Keratinocyte (primary cell): ENCODE results near the gene OPRD1. TPM values are rescaled to one million over a fixed set of nuclear protein-coding genes. Genes with fewer than 3 reads are reported as not detected.

Source experiments
- DNase-seq: peaks from one replicate; pipeline ENCODE4 v3.0.0-alpha.2; 2011; ENCODE audit warnings: low read depth, missing footprints, low spot score
- FAIRE-seq: peaks from 2 replicates; lab custom pipeline; 2011; peaks lifted over from hg19 to GRCh38; lab: Jason Lieb, UNC
- H2AFZ ChIP-seq: 2 replicates; pipeline ENCODE4 v1.6.0; 2012; ENCODE audit warnings: low read length, control low read depth, inconsistent platforms; ENCODE audit not compliant: control insufficient read depth
- H3K27ac ChIP-seq: 2 replicates; pipeline ENCODE4 v1.5.1; 2011; ENCODE audit warnings: low read length; ENCODE audit not compliant: control insufficient read depth, insufficient read depth
- H3K27me3 ChIP-seq: 3 replicates; pipeline ENCODE4 v1.6.0; 2011; ENCODE audit warnings: low read length; ENCODE audit not compliant: control insufficient read depth, insufficient read depth; ENCODE audit errors: extremely low read depth
- H3K36me3 ChIP-seq, 2 experiments: 2 replicates in 1 of 2; 3 replicates in 1 of 2; pipeline ENCODE4 v1.5.1; 2011; ENCODE audit warnings: low read length in 2 of 2, mild to moderate bottlenecking in 1 of 2; ENCODE audit not compliant: control insufficient read depth in 2 of 2, insufficient read depth in 2 of 2; ENCODE audit errors: extremely low read depth in 1 of 2
- H3K4me1 ChIP-seq: 3 replicates; pipeline ENCODE4 v1.5.1; 2011; ENCODE audit warnings: low read length; ENCODE audit not compliant: control insufficient read depth, insufficient read depth; ENCODE audit errors: extremely low read depth
- H3K4me2 ChIP-seq: 3 replicates; pipeline ENCODE4 v1.6.0; 2011; ENCODE audit warnings: low read depth, low read length; ENCODE audit not compliant: control insufficient read depth, insufficient read depth; ENCODE audit errors: extremely low read depth
- H3K4me3 ChIP-seq, 3 experiments: fragments of 200-600 bp in 1 of 3; sonication (generic) in 1 of 3; 2 replicates in 2 of 3; 3 replicates in 1 of 3; pipeline ENCODE4 v1.5.1; 2011 to 2016; ENCODE audit warnings: low read length in 3 of 3, mild to moderate bottlenecking in 3 of 3, control low read depth in 2 of 3, inconsistent platforms in 1 of 3, low read depth in 1 of 3, mixed read lengths in 1 of 3, mixed run types in 1 of 3, moderate library complexity in 1 of 3; ENCODE audit not compliant: control insufficient read depth in 2 of 3, insufficient read depth in 2 of 3; ENCODE audit errors: extremely low read depth in 1 of 3
- H3K79me2 ChIP-seq: 2 replicates; pipeline ENCODE4 v1.6.0; 2012; ENCODE audit warnings: low read length; ENCODE audit not compliant: control insufficient read depth, insufficient read depth
- H3K9ac ChIP-seq: 3 replicates; pipeline ENCODE4 v1.6.0; 2011; ENCODE audit warnings: low read length; ENCODE audit not compliant: control insufficient read depth, insufficient read depth; ENCODE audit errors: extremely low read depth
- H3K9me1 ChIP-seq: 3 replicates; pipeline ENCODE4 v1.6.0; 2011; ENCODE audit warnings: low read length; ENCODE audit not compliant: control insufficient read depth, insufficient read depth; ENCODE audit errors: extremely low read depth
- H3K9me3 ChIP-seq: 2 replicates; pipeline ENCODE4 v1.5.1; 2012; ENCODE audit warnings: low read depth, low read length; ENCODE audit not compliant: control insufficient read depth
- H4K20me1 ChIP-seq: 3 replicates; pipeline ENCODE4 v1.6.0; 2011; ENCODE audit warnings: low read length; ENCODE audit not compliant: control insufficient read depth, insufficient read depth; ENCODE audit errors: extremely low read depth
- EZH2 ChIP-seq: IDR thresholded peaks from one replicate; pipeline ENCODE4 v1.6.1; 2012; ENCODE audit warnings: inconsistent platforms, mild to moderate bottlenecking, low read length, moderate library complexity
- dilution Hi-C: fragments of 300-500 bp; cut with MboI; formaldehyde crosslinking; loops from one replicate; pipeline ENCODE4 v1.7.0; 2020; ENCODE audit warnings: low sequenced_read_pairs; ENCODE audit not compliant: extremely low pct_ligation_motif_present
- polyA plus RNA-seq, 5 experiments: library from polyadenylated mRNA; depleted of rRNA in 3 of 5; stranded (reverse) in 3 of 5; stranded (forward) in 1 of 5; unstranded in 1 of 5; fragments of >200 nt; gene quantifications; 1 replicate in 1 of 5; 2 replicates in 3 of 5; 3 replicates in 1 of 5; pipeline versions ENCODE4 v1.2.1 to v1.2.3, GENCODE V29; 2011 to 2012; ENCODE audit warnings: missing spikeins in 2 of 5, low read depth in 1 of 5, low replicate concordance in 1 of 5
- TF ChIP-seq, protein P1 (sequence below), 3 experiments: IDR thresholded peaks in 1 of 3; conservative IDR thresholded peaks in 1 of 3; optimal IDR thresholded peaks in 1 of 3; 2 replicates in 2 of 3; 3 replicates in 1 of 3; pipeline versions ENCODE3 to v1.5.1; 2011; ENCODE audit warnings: low read length in 3 of 3, mild to moderate bottlenecking in 3 of 3, moderate library complexity in 2 of 3, control low read depth in 1 of 3, inconsistent platforms in 1 of 3; ENCODE audit not compliant: insufficient read depth in 2 of 3; ENCODE audit errors: extremely low read depth in 1 of 3

The OPRD1 gene
- polyA plus RNA-seq, 1 donor (not counting 4 experiments of a cell fraction or from before 2014, with no cell fraction given): not detected

- Histone ChIP-seq H3K9me3 (no peaks in the 10 kb centered on the region), H3K4me1 (no peaks in the 10 kb centered on the region), H3K4me3 (no peak overlapping the region), H4K20me1 (no peaks in the 10 kb centered on the region), H3K27ac (no peak overlapping the region), H3K27me3 (no peaks in the 10 kb centered on the region), H3K9me1 (no peaks in the 10 kb centered on the region), H2AFZ (no peak overlapping the region), H3K79me2 (no peaks in the 10 kb centered on the region), H3K36me3 (no peaks in the 10 kb centered on the region), H3K9ac (no peak overlapping the region), H3K4me2 (no peak overlapping the region)
- DNase-seq: no peak
- dilution Hi-C loops: no loop called here
- FAIRE-seq: no peak
- TF ChIP-seq, protein P1, sequence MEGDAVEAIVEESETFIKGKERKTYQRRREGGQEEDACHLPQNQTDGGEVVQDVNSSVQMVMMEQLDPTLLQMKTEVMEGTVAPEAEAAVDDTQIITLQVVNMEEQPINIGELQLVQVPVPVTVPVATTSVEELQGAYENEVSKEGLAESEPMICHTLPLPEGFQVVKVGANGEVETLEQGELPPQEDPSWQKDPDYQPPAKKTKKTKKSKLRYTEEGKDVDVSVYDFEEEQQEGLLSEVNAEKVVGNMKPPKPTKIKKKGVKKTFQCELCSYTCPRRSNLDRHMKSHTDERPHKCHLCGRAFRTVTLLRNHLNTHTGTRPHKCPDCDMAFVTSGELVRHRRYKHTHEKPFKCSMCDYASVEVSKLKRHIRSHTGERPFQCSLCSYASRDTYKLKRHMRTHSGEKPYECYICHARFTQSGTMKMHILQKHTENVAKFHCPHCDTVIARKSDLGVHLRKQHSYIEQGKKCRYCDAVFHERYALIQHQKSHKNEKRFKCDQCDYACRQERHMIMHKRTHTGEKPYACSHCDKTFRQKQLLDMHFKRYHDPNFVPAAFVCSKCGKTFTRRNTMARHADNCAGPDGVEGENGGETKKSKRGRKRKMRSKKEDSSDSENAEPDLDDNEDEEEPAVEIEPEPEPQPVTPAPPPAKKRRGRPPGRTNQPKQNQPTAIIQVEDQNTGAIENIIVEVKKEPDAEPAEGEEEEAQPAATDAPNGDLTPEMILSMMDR (optimal IDR thresholded peaks at IDR 0.05 in 1 of 3, IDR thresholded peaks at IDR 0.05 in 1 of 3, conservative IDR thresholded peaks at IDR 0.05 in 1 of 3; ENCODE audit: extremely low read depth in 1 of 3, insufficient read depth in 2 of 3, low read length in 3 of 3): no peak
- no peak for TF ChIP-seq EZH2
Observed at GRCh38 chr1:28781305-28781704, 30.7 kb upstream of the OPRD1 start.

GRCh38 chr1:28782011-28782410, 30.0 kb upstream of the OPRD1 start:
- H4K20me1 ChIP-seq: no peaks in the 10 kb centered on the region
- H3K27me3 ChIP-seq: no peaks in the 10 kb centered on the region
- H3K4me3 ChIP-seq: no peak overlapping the region
- dilution Hi-C loops: no loop called here
- no peaks in the 10 kb centered on the region for H3K4me1 ChIP-seq
- no peaks in the 10 kb centered on the region for H3K9me3 ChIP-seq
- H3K27ac ChIP-seq: no peak overlapping the region
- H3K9ac ChIP-seq: no peak overlapping the region
- DNase-seq (no peak), FAIRE-seq (no peak)
- no peak overlapping the region for H2AFZ ChIP-seq
- H3K36me3 ChIP-seq: no peaks in the 10 kb centered on the region
- H3K79me2 ChIP-seq: no peaks in the 10 kb centered on the region
- no peak overlapping the region for H3K4me2 ChIP-seq
- TF ChIP-seq EZH2: no peak
- TF ChIP-seq, protein P1 (optimal IDR thresholded peaks at IDR 0.05 in 1 of 3, IDR thresholded peaks at IDR 0.05 in 1 of 3, conservative IDR thresholded peaks at IDR 0.05 in 1 of 3; ENCODE audit: extremely low read depth in 1 of 3, insufficient read depth in 2 of 3, low read length in 3 of 3): no peak
- no peaks in the 10 kb centered on the region for H3K9me1 ChIP-seq
